GM20000 (cell line): ENCODE results near the gene SYTL2.
"Not testable (repeated sequence)": the region's sequence is repeated elsewhere in the genome, so short reads cannot be mapped to it uniquely, and the experiment has no call there.

ENCODE experiments used
- DNase-seq: peaks from one replicate; pipeline ENCODE4 v3.0.0; 2012; ENCODE audit warnings: low spot score
- TF ChIP-seq, protein P1 (sequence below): IDR thresholded peaks from 2 replicates; pipeline ENCODE4 v1.5.1; 2012; ENCODE audit warnings: mild to moderate bottlenecking, control low read depth; ENCODE audit errors: extremely low read depth, missing control alignments

Gene SYTL2

GRCh38 chr11:85679576-85679975, 131.4 kb downstream of the SYTL2 start:
- TF ChIP-seq, protein P1, sequence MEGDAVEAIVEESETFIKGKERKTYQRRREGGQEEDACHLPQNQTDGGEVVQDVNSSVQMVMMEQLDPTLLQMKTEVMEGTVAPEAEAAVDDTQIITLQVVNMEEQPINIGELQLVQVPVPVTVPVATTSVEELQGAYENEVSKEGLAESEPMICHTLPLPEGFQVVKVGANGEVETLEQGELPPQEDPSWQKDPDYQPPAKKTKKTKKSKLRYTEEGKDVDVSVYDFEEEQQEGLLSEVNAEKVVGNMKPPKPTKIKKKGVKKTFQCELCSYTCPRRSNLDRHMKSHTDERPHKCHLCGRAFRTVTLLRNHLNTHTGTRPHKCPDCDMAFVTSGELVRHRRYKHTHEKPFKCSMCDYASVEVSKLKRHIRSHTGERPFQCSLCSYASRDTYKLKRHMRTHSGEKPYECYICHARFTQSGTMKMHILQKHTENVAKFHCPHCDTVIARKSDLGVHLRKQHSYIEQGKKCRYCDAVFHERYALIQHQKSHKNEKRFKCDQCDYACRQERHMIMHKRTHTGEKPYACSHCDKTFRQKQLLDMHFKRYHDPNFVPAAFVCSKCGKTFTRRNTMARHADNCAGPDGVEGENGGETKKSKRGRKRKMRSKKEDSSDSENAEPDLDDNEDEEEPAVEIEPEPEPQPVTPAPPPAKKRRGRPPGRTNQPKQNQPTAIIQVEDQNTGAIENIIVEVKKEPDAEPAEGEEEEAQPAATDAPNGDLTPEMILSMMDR, result no peak
- no peak for DNase-seq

DNA sequence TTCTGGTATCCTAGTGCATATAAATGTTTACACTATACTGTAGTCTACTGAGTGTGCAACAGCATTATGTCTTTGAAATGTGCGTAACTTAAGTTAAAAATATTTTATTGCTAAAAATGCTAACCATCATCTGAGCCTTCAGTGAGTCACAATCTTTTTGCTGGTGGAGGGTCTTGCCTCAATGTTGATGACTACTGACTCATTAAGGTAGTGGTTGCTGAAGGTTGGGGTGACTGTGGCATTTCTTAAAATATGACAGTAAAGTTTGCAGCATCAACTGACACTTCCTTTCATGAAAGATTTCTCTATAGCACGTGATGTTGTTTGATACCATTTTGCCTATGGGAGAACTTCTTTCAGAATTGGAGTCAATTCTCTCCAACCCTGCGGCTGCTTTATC, 137.5 kb downstream of the SYTL2 start:
- DNase-seq, result no peak
- TF ChIP-seq, protein P1, result no peak

DNA sequence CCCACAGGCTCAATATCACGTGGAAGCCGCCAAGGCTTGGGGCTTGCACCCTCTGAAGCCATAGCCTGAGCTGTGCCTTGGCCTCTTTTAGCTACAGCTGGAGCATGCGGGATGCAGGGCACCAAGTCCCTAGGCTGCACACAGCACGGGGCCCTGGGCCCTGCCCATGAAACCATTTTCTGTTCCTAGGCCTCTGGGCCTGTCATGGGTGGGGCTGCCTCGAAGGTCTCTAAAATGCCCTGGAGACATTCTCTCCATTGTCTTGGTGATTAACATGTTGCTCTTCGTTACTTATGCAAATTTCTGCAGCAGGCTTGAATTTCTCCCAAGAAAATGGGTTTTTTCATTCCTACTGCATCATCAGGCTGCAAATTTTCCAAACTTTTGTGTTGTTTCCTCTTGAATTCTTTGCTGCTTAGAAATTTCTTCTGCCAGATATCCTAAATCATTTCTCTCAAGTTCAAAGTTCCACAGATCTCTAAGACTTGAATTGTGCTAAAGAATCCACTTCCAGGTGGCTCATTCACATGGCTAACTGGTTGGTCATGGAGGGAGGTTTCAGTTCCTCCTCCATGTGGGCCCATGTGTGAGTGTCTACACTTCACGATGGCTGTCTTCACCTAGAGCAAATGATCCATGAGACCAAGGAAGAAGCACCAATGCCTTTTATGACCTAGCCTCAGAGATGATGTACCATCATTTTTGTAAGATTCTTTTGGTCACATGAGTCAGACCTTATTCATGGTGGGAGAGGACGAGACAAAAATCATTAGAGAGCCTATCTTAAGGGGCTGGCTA, 138.6 kb downstream of the SYTL2 start:
- DNase-seq, result no peak
- TF ChIP-seq, protein P1, result no peak

- DNase-seq, result not testable (repeated sequence)
Observed at GRCh38 chr11:85670949-85671663, 139.8 kb downstream of the SYTL2 start.

DNA sequence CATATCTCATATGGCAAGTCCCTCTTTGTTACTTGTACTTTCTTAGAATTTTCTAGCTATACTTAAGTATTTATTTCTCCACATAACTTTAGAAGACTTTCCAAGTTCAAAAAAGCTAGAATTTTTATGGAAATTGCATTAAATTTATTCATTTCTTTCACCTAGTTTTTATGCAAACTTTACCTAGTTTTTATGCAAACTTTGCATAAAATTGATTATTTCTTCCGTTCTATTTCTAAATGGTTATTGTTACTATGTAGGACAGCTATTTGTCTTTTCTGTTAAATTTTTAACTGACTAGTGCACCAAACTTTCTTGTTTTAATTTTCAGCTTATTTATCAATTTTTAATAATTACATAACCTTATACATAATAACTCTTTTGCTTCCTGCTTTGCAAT, 142.8 kb downstream of the SYTL2 start:
- TF ChIP-seq, protein P1, result no peak
- DNase-seq, result no peak

DNA sequence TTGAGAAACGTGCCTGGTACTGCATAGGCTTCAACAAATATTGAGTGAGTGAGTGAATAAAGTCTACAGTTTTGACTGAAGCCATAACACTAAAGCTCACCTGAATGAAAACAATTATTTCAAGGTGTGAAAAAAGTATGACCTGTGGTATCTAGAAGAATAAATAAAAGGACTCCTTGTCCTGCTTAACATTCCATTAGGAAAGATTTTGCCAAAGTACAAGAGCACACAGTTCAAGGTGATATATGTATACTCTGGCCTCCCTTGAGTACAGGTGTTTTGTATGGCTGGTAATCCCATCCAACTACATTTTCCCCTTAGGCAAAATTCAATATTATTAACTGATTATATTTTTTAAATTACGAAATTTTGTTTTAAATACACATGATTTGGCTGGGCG, 144.3 kb downstream of the SYTL2 start:
- no peak for DNase-seq
- TF ChIP-seq, protein P1, result no peak

DNA sequence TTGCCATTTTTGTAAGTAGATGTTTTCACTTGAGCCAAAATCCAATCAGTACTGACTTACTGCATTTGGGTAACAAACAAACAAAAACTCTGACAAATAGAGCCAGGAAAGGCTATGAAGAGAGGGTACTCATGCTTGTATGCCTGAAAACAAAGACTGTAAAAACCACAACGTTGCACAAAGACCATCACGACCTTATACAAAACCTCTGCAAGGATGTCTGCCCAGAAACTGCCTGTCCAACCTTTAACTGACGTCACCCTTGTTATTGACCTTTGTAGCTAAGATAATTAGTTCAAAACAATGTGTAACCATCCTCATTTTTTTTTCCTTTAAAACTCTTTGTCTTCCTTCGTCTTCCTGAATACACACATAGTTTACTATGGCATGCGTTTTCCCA, 145.2 kb downstream of the SYTL2 start:
- TF ChIP-seq, protein P1, result no peak
- no peak for DNase-seq
